Lower leg skin (tissue), 3 donors: ENCODE data around the gene TSPYL1.

ENCODE experiments used
- POLR2A ChIP-seq, 2 donors: fragments of 450-650 bp; IDR thresholded peaks; one replicate each; pipeline ENCODE4 v1.6.1; 2016 to 2017; ENCODE audit warnings: antibody characterized with exemption in 2 of 2, mild to moderate bottlenecking in 1 of 2, moderate library complexity in 1 of 2
- TF ChIP-seq, protein P1 (sequence below), 3 donors: fragments of 450-650 bp; IDR thresholded peaks; one replicate each; pipeline ENCODE4 v1.5.1; 2016; ENCODE audit warnings: antibody characterized with exemption in 3 of 3, mild to moderate bottlenecking in 3 of 3, moderate library complexity in 2 of 3

DNA sequence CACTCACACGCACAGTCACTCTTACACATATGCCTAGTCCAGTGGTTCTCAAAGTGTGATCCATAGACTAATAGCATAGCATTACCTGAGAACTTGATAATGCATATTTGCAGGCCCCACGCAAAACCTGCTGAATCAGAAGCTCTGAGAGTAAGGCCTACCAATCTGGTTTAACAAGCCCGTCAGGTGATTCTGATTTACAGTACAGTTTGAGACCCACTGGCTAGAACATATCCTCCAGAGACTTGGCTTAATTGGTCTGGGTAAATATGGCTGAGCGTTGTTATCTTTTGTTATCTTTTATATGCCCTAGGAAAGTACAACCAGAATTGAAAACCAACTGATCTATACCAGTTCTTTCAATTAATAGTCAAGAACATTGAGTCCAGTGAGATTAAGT lies 35.4 kb downstream of the TSPYL1 start:
- TF ChIP-seq, protein P1, sequence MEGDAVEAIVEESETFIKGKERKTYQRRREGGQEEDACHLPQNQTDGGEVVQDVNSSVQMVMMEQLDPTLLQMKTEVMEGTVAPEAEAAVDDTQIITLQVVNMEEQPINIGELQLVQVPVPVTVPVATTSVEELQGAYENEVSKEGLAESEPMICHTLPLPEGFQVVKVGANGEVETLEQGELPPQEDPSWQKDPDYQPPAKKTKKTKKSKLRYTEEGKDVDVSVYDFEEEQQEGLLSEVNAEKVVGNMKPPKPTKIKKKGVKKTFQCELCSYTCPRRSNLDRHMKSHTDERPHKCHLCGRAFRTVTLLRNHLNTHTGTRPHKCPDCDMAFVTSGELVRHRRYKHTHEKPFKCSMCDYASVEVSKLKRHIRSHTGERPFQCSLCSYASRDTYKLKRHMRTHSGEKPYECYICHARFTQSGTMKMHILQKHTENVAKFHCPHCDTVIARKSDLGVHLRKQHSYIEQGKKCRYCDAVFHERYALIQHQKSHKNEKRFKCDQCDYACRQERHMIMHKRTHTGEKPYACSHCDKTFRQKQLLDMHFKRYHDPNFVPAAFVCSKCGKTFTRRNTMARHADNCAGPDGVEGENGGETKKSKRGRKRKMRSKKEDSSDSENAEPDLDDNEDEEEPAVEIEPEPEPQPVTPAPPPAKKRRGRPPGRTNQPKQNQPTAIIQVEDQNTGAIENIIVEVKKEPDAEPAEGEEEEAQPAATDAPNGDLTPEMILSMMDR (IDR thresholded peaks at IDR 0.05): no peak
- TF ChIP-seq POLR2A (IDR thresholded peaks at IDR 0.05): no peak
